A673 (cell line): ENCODE data around the gene MORN1.

Source experiments
- EZH2 ChIP-seq: fragments of 200-600 bp; sonication (generic); IDR thresholded peaks from 2 replicates; pipeline ENCODE4 v1.6.1; 2017; ENCODE audit warnings: borderline replicate concordance, low read depth, mild to moderate bottlenecking, mixed read lengths, antibody characterized with exemption, low read length; ENCODE audit not compliant: poor library complexity, severe bottlenecking
- TF ChIP-seq, protein P1 (sequence below): fragments of 300-800, 200-600 bp; sonication (generic); conservative IDR thresholded peaks from 2 replicates; pipeline ENCODE4 v1.5.1; 2017; ENCODE audit warnings: low read depth, mild to moderate bottlenecking, antibody characterized with exemption, low read length, moderate library complexity, mixed read lengths

GRCh38 chr1:2282556-2283270 is 108.6 kb downstream of the MORN1 start:
- TF ChIP-seq, protein P1, sequence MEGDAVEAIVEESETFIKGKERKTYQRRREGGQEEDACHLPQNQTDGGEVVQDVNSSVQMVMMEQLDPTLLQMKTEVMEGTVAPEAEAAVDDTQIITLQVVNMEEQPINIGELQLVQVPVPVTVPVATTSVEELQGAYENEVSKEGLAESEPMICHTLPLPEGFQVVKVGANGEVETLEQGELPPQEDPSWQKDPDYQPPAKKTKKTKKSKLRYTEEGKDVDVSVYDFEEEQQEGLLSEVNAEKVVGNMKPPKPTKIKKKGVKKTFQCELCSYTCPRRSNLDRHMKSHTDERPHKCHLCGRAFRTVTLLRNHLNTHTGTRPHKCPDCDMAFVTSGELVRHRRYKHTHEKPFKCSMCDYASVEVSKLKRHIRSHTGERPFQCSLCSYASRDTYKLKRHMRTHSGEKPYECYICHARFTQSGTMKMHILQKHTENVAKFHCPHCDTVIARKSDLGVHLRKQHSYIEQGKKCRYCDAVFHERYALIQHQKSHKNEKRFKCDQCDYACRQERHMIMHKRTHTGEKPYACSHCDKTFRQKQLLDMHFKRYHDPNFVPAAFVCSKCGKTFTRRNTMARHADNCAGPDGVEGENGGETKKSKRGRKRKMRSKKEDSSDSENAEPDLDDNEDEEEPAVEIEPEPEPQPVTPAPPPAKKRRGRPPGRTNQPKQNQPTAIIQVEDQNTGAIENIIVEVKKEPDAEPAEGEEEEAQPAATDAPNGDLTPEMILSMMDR, result no peak
- TF ChIP-seq EZH2, result no peak
